ENCODE results near the gene CLSTN2. TPM values are rescaled to one million over a fixed set of nuclear protein-coding genes. Genes with fewer than 3 reads are reported as not detected.

CLSTN2 gene
- total RNA-seq, 1 experiment from 2014 or later: not detected

GRCh38 chr3:140081887-140082286, 146.9 kb downstream of the CLSTN2 start:
- no TSS peak for BruUV-seq (replicated peaks)
- no peaks in the 10 kb centered on the region for H3K9me3 ChIP-seq (ENCODE audit: insufficient read depth, low read depth)
- H3K36me3 ChIP-seq (ENCODE audit: low read depth): no peaks in the 10 kb centered on the region
- no peak for TF ChIP-seq CTCF (conservative IDR thresholded peaks at IDR 0.05)
- no peak for TF ChIP-seq EZH2 (IDR thresholded peaks at IDR 0.05; ENCODE audit: low read depth)
- H4K20me1 ChIP-seq (ENCODE audit: insufficient read depth): no peaks in the 10 kb centered on the region
- H3K27ac ChIP-seq: no peak overlapping the region
- POLR2A ChIA-PET (ENCODE audit: unreplicated experiment): no interaction called here
- no peaks in the 10 kb centered on the region for H3F3A ChIP-seq (ENCODE audit: insufficient read depth, low read depth)
- no peaks in the 10 kb centered on the region for H3K4me1 ChIP-seq (replicated peaks; ENCODE audit: insufficient read depth)
- DNase-seq: no peak
- H2AFZ ChIP-seq: no peak overlapping the region
- H3K79me2 ChIP-seq (ENCODE audit: low read depth): no peaks in the 10 kb centered on the region
- H3K4me3 ChIP-seq: no peak overlapping the region
- CTCF ChIA-PET: no interaction called here
- no peaks in the 10 kb centered on the region for H3K9me2 ChIP-seq (ENCODE audit: insufficient read depth)
- no peak overlapping the region for H3K4me2 ChIP-seq
- peaks cover 9% of the 10 kb centered on the region; the same call in 1 of the 2 replicates for H3K27me3 ChIP-seq (ENCODE audit: insufficient read depth, low read depth)
- intact Hi-C loops (cut with micrococcal nuclease; ENCODE audit: unreplicated experiment): no loop called here

GRCh38 chr3:140085001-140085400, 150.0 kb downstream of the CLSTN2 start:
- Histone ChIP-seq H3K4me1 (replicated peaks; ENCODE audit: insufficient read depth) (no peaks in the 10 kb centered on the region), H3K36me3 (ENCODE audit: low read depth) (no peaks in the 10 kb centered on the region), H3F3A (ENCODE audit: insufficient read depth, low read depth) (no peaks in the 10 kb centered on the region), H3K27me3 (ENCODE audit: insufficient read depth, low read depth) (peaks cover 9% of the 10 kb centered on the region; the same call in 1 of the 2 replicates), H3K4me3 (no peak overlapping the region), H3K79me2 (ENCODE audit: low read depth) (no peaks in the 10 kb centered on the region), H3K9me2 (ENCODE audit: insufficient read depth) (no peaks in the 10 kb centered on the region), H3K9me3 (ENCODE audit: insufficient read depth, low read depth) (no peaks in the 10 kb centered on the region), H2AFZ (no peak overlapping the region), H4K20me1 (ENCODE audit: insufficient read depth) (no peaks in the 10 kb centered on the region), H3K4me2 (no peak overlapping the region), H3K27ac (no peak overlapping the region)
- no TSS peak for BruUV-seq (replicated peaks)
- intact Hi-C loops (cut with micrococcal nuclease; ENCODE audit: unreplicated experiment): no loop called here
- DNase-seq: no peak
- ChIA-PET CTCF (no interaction called here), POLR2A (ENCODE audit: unreplicated experiment) (no interaction called here)
- no peak for TF ChIP-seq EZH2 (IDR thresholded peaks at IDR 0.05; ENCODE audit: low read depth)
- no peak for TF ChIP-seq CTCF (conservative IDR thresholded peaks at IDR 0.05)

- Histone ChIP-seq H3K9me3 (ENCODE audit: insufficient read depth, low read depth) (no peaks in the 10 kb centered on the region), H3K4me2 (no peak overlapping the region), H3K27ac (no peak overlapping the region), H3K9me2 (ENCODE audit: insufficient read depth) (no peaks in the 10 kb centered on the region), H3K36me3 (ENCODE audit: low read depth) (no peaks in the 10 kb centered on the region), H3K27me3 (ENCODE audit: insufficient read depth, low read depth) (peaks cover 9% of the 10 kb centered on the region; the same call in 1 of the 2 replicates), H3F3A (ENCODE audit: insufficient read depth, low read depth) (no peaks in the 10 kb centered on the region), H4K20me1 (ENCODE audit: insufficient read depth) (no peaks in the 10 kb centered on the region), H2AFZ (no peak overlapping the region), H3K4me1 (replicated peaks; ENCODE audit: insufficient read depth) (no peaks in the 10 kb centered on the region), H3K79me2 (ENCODE audit: low read depth) (no peaks in the 10 kb centered on the region), H3K4me3 (no peak overlapping the region)
- no TSS peak for BruUV-seq (replicated peaks)
- intact Hi-C loops (cut with micrococcal nuclease; ENCODE audit: unreplicated experiment): no loop called here
- POLR2A ChIA-PET (ENCODE audit: unreplicated experiment): no interaction called here
- TF ChIP-seq CTCF (conservative IDR thresholded peaks at IDR 0.05) (no peak), EZH2 (IDR thresholded peaks at IDR 0.05; ENCODE audit: low read depth) (no peak)
- CTCF ChIA-PET: no interaction called here
- DNase-seq: no peak
These were observed 151.7 kb downstream of the CLSTN2 start for GRCh38 chr3:140086642-140087041.

Data from PC-9 (cell line).